Jurkat, Clone E6-1 (cell line): Measurements from ENCODE around the gene NOX3.

Source experiments
- DNase-seq: peaks from one replicate; pipeline ENCODE4 v3.0.0-alpha.2; 2011; ENCODE audit warnings: low read depth, low spot score
- H3K4me3 ChIP-seq: 2 replicates; pipeline ENCODE4 v1.5.1; 2011; ENCODE audit warnings: mild to moderate bottlenecking, low read length, control low read depth, moderate library complexity

NOX3 gene

DNA sequence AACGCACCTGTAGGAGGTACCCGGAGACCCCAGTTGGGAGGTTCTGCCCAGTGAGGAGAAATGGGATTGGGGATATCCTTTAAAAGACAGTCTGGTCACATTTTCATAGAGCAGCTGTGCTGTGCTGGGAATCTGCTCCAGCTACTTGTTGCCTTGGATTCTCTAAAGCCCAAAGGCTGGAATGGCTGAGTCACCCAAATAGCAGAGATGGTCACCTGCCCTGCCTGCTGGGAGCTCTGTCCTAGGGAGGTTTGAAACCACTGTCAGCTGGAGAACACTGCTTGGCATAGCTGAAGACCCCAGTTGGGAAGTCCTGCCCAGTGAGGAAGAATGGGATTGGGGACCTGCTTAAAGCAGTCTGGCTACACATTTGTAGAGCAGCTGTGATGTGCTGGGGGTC is 106.5 kb downstream of the NOX3 start:
- DNase-seq: no peak
- no peak overlapping the region for H3K4me3 ChIP-seq

DNA sequence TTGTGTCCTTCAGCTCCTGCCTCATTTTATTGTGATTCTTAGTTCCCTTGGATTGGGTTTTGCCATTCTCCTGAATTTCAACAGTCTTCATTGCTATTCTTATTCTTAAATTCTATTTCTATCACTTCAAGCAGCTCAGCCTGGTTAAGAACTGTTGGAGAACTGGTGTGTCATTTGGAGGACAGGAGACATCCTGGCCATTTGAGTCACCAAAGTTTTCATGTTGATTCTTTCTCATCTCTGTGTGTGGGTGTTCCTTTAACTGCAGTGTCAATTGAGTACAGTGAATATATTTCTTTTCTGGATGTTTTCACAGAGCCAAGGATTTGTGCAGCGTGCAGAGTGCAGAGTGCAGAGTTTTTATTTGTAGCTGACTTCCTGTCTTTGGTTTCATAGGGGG is 107.8 kb downstream of the NOX3 start:
- DNase-seq: no peak
- H3K4me3 ChIP-seq: no peak overlapping the region

DNA sequence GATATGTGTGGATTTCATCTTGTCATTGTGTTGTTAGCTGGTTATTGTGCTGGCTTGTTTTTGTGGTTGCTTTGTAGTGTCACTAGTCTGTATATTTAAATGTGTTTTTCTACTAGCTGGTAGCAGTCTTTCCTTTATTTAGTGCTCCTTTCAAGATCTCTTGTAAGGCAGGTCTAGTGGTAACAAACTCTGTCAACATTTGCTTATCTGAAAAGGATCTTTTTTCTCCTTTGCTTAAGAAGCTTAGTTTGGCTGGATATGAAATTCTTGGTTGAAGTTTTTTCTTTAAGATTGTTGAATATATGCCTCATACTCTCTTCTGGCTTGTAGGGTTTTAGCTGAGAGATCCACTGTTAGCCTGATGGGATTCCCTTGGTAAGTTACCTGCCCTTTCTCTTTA is 108.7 kb downstream of the NOX3 start:
- no peak overlapping the region for H3K4me3 ChIP-seq

More for the DNA sequence above, 108.7 kb downstream of the NOX3 start:
- DNase-seq: no peak
